GDM1 (cell line): Measurements from ENCODE around the gene TH.

ENCODE experiments used
- DNase-seq: peaks from one replicate; lab custom pipeline; 2025; lab: John Stamatoyannopoulos, UW

Gene TH

DNA sequence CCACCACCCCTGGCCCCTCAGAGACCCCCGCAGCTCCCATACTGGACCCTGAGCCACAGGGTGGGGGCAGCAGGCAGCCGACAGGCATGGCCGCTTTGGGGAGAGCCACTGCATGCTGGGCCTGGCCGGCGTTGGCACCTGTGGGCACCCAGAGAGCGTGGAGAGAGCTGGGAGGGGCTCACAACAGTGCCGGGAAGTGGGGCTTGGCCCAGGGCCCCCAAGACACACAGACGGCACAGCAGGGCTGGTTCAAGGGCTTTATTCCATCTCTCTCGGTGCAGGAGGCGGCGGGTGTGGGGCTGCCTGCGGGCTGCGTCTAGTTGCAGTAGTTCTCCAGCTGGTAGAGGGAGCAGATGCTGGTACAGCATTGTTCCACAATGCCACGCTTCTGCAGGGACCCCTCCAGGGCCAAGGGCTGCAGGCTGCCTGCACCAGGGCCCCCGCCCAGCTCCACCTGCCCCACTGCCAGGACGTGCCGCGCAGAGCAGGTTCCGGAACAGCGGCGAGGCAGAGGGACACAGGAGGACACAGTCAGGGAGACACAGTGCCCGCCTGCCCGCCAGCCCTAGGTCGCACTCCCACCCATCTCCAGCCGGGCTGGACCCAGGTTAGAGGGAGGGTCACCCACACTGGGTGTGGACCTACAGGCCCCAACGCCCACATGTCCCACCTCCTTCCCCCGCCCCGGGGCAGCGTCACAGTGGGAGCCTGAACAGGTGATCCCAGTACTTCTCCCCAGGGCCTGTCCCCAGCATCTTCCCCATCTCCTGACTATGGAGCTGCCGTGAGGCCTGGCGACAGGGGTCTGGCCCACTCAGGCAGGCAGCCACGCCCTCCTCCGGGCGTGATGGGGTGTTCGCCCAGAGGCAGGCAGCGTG, 11.8 kb downstream of the TH start:
- no peak for DNase-seq

- DNase-seq, result no peak
Observed at GRCh38 chr11:2158966-2159365, 12.6 kb downstream of the TH start.

DNA sequence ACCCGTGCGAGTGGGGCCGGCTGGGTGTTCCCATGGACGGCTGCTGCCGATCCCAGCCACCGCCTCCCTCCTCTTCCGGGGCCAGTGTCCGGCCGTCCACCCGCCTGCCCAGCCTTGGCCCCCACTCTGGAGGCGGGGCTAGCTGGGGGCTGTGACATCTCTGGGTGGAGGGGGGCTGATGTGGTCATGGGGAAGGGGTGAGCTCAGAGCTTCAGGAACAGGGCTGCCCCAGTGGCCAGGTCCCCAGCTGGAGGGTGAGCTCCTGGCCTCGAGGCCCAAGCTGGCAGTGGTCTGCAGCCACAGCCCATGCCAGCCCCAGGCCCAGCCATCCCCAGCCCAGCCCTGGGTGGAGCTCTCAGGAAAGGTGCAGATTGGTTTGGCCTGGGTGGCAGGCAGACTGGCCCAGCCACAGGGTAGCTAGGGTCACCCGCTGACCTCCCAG, 13.3 kb downstream of the TH start:
- no peak for DNase-seq

DNA sequence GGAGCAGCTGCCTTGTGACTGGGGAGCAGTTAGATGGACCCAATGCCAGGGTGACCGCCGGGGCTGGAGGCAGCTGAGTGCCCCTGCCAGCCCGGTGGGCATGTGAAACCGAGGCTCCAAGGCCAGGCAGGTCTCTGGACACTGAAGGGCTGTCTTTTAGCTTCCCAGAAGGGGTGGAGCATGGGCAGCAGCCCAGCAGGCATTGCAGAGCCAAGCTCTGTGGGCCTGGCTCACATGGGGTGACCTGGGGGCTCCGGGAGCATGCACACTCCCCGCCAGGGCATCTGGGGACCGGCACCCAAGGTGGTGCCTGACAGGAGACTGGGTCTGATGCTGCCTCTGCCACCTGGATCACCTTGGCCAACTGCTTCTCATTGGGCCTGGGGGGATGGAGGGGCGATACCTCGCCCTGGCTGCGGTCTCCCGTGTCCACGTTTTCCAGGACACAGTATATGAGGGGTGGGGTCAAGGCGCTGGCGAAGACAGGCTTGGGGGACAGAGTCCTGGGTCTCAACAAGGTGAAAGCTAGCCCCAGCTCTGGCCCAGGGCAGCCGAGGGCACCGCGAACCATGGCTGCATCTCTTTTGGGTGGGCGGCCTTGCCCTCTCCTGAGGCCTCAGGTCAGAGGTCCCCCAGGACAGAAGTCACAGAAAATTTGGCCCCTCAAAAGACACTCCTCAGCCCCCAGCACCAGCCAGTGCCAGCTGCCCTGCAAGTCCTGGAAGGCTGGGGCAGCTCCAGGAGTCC, 14.1 kb downstream of the TH start:
- no peak for DNase-seq

DNA sequence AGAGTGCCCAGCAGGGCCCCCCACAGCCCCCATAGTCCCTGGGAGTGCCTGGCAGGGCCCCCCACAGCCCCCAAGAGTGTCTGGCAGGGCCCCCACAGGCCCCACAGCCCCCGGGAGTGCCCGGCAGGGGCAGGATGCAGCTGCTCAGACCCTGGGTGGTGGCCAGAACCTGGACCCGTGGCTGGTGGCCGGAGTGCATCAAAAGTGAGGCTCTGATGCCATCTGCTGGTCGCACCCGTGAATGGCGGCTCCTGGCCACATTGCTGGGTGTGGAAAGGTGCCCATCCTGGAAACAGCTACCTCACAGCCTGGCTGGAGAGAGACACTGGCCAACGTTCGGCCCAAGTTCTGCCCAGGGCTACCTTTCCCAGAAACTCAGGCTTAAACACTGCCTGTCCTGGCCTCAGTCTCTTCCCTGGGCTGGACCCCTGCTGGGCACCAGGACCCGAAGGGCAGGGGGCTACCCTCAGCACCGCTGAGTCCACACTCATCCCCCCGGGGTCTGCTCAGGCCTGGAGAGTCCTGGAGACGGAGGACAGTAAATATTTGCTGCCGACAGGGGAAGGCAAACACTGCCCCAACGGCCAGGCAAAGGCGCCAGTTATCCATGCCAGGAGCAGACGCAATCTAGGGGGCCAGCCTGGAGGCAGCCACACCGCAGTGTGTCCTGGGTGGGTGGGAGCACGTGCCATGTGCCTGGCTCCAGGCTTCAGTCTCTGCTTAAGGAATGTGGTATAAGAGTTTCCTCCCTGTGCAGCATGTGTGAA, 15.0 kb downstream of the TH start:
- peak; percentile 29 for DNase-seq

GRCh38 chr11:2155511-2155910, 16.1 kb downstream of the TH start:
- DNase-seq, result no peak

- DNase-seq, result no peak
Observed at GRCh38 chr11:2154889-2155288, 16.7 kb downstream of the TH start.

- DNase-seq, result no peak
Observed at GRCh38 chr11:2154195-2154585, 17.4 kb downstream of the TH start.

DNA sequence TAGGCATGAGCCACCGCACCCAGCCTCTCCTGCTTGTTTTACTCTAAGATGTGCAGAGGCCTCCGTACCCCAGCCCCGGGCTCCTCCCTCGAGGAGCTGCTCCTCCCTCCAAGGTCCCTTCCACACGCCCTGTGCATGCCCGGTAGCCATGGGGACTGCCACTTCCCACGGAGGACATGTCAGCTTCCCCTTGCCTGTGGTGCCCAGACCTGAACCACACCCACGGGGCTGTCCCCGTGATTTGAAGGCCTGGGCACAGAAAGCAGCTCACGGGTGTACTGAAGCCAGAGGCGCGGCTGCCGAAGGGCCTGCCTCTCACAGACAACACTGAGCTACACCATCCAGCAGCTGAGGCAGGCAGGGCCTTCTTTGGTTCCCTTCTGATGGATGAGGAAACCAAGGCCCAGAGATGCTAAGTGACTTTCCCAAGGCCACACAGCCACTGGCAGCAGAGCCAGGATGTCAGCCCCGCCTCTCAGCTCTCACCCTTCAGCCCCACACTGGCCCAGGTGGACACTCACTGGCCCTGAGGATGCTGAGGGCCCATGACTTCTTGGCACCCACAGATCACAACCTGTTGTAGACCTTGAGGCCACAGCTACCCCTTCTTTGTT, 17.9 kb downstream of the TH start:
- no peak for DNase-seq

- DNase-seq, result peak; percentile 41
Observed at GRCh38 chr11:2151500-2152257, 19.9 kb downstream of the TH start.

GRCh38 chr11:2149864-2150847, 21.5 kb downstream of the TH start:
- no peak for DNase-seq

GRCh38 chr11:2149460-2149859, 22.2 kb downstream of the TH start:
- no peak for DNase-seq

GRCh38 chr11:2148595-2148994, 23.0 kb downstream of the TH start:
- DNase-seq, result no peak

DNA sequence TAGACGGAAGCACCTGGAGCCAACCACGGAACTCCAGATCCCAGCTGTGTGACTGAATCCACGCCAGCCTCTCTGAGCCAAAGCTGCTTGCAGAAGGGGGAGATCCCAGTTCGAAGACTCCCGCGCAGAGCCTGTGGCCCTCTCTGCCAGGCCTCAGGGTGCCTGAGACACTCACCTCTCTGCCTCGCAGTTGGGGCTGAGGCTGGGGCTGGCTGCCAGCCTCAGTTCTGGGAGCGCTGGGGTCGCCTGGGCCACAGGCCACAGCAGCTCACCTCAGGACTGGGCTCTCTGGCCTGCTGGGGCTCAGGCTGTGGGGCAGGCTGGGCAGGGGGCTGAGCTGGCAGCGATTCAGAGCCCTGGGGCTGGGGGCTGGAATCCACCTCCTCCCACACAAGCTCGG, 24.2 kb downstream of the TH start:
- no peak for DNase-seq

- DNase-seq, result no peak
Observed at GRCh38 chr11:2146051-2146450, 25.6 kb downstream of the TH start.

GRCh38 chr11:2144544-2145248, 26.9 kb downstream of the TH start:
- no peak for DNase-seq

- no peak for DNase-seq
Observed at GRCh38 chr11:2143799-2144543, 27.6 kb downstream of the TH start.

- no peak for DNase-seq
Observed at GRCh38 chr11:2143477-2143798, 28.2 kb downstream of the TH start.

GRCh38 chr11:2142762-2143202, 28.8 kb downstream of the TH start:
- DNase-seq, result no peak
